Stimulated activated naive CD8-positive, alpha-beta T cell treated with anti-CD3 and anti-CD28 coated beads, Interleukin-15, Interleukin-2, amounts not matched to agents 100 ng/mL and 50 ng/mL, for 24 hours (primary cell): Measurements from ENCODE around the gene OR13C2.
"Not testable (repeated sequence)": the region's sequence is repeated elsewhere in the genome, so short reads cannot be mapped to it uniquely, and the experiment has no call there.

Experiments
- H3K27ac Mint-ChIP-seq: one replicate; pipeline ENCODE4 v1.8.0; 2021; ENCODE audit warnings: mild to moderate bottlenecking, mixed read lengths
- H3K27me3 Mint-ChIP-seq: one replicate; pipeline ENCODE4 v1.8.0; 2021; ENCODE audit warnings: mixed read lengths
- H3K36me3 Mint-ChIP-seq: one replicate; pipeline ENCODE4 v1.8.0; 2021; ENCODE audit warnings: low read depth, mixed read lengths
- H3K4me1 Mint-ChIP-seq: one replicate; pipeline ENCODE4 v1.8.0; 2021; ENCODE audit warnings: low read depth, mixed read lengths
- H3K4me3 Mint-ChIP-seq: one replicate; pipeline ENCODE4 v1.8.0; 2021; ENCODE audit warnings: mild to moderate bottlenecking, mixed read lengths
- H3K9me3 Mint-ChIP-seq: one replicate; pipeline ENCODE4 v1.8.0; 2021; ENCODE audit warnings: mixed read lengths

Gene OR13C2

GRCh38 chr9:104605527-104605926 lies at the start of gene OR13C2:
TSS of gene OR13C2 (minus strand) at chr9:104605627. CDS start at chr9:104605627, 0 bp downstream.
- not testable (repeated sequence) for H3K4me3 Mint-ChIP-seq, H3K36me3 Mint-ChIP-seq, H3K27me3 Mint-ChIP-seq, H3K9me3 Mint-ChIP-seq, H3K4me1 Mint-ChIP-seq, H3K27ac Mint-ChIP-seq

- Mint-ChIP-seq H3K27ac (no peak overlapping the region), H3K4me3 (no peak overlapping the region), H3K36me3 (peaks cover 2% of the 10 kb centered on the region), H3K27me3 (no peaks in the 10 kb centered on the region), H3K4me1 (no peaks in the 10 kb centered on the region), H3K9me3 (peaks cover 18% of the 10 kb centered on the region)
Observed at GRCh38 chr9:104635456-104635855, 30.0 kb upstream of the OR13C2 start.

- Mint-ChIP-seq H3K27me3 (no peaks in the 10 kb centered on the region), H3K36me3 (no peaks in the 10 kb centered on the region), H3K9me3 (peaks cover 10% of the 10 kb centered on the region), H3K27ac (no peak overlapping the region), H3K4me3 (no peak overlapping the region), H3K4me1 (no peaks in the 10 kb centered on the region)
Observed at GRCh38 chr9:104633976-104634520, 28.6 kb upstream of the OR13C2 start.

GRCh38 chr9:104625964-104626363 lies 20.5 kb upstream of the OR13C2 start:
- not testable (repeated sequence) for H3K27ac Mint-ChIP-seq, H3K36me3 Mint-ChIP-seq, H3K4me1 Mint-ChIP-seq, H3K27me3 Mint-ChIP-seq, H3K4me3 Mint-ChIP-seq
- H3K9me3 Mint-ChIP-seq, result peaks cover 12% of the 10 kb centered on the region

- Mint-ChIP-seq H3K4me3 (no peak within 1 kb of the TSS), H3K9me3 (peaks cover 6% of the 10 kb centered on the region), H3K36me3 (no peaks in the 10 kb centered on the region), H3K27ac (no peak within 1 kb of the TSS), H3K27me3 (no peaks in the 10 kb centered on the region), H3K4me1 (no peaks in the 10 kb centered on the region)
Observed at GRCh38 chr9:104618104-104618503, 12.7 kb upstream of the OR13C2 start, which contains the start of gene OR13C9. TSS of gene OR13C9 (minus strand) at chr9:104618204. CDS start at chr9:104618204, 0 bp downstream.

GRCh38 chr9:104617418-104617817 lies 12.0 kb upstream of the OR13C2 start:
- no peaks in the 10 kb centered on the region for H3K4me1 Mint-ChIP-seq
- H3K4me3 Mint-ChIP-seq, result no peak overlapping the region
- H3K27ac Mint-ChIP-seq, result no peak overlapping the region
- H3K9me3 Mint-ChIP-seq, result peaks cover 4% of the 10 kb centered on the region
- H3K27me3 Mint-ChIP-seq, result no peaks in the 10 kb centered on the region
- H3K36me3 Mint-ChIP-seq, result no peaks in the 10 kb centered on the region

GRCh38 chr9:104611213-104611612 lies 5.8 kb upstream of the OR13C2 start:
- H3K36me3 Mint-ChIP-seq, result no peaks in the 10 kb centered on the region
- no peak overlapping the region for H3K27ac Mint-ChIP-seq
- H3K9me3 Mint-ChIP-seq, result no peaks in the 10 kb centered on the region
- no peaks in the 10 kb centered on the region for H3K27me3 Mint-ChIP-seq
- H3K4me1 Mint-ChIP-seq, result no peaks in the 10 kb centered on the region
- no peak overlapping the region for H3K4me3 Mint-ChIP-seq

- Mint-ChIP-seq H3K9me3 (no peaks in the 10 kb centered on the region), H3K4me1 (no peaks in the 10 kb centered on the region)
Observed at GRCh38 chr9:104608336-104608735, 2.9 kb upstream of the OR13C2 start.

GRCh38 chr9:104606152-104606551 lies 725 bp upstream of the OR13C2 start:
- H3K4me3 Mint-ChIP-seq, result no peak overlapping the region
- H3K27me3 Mint-ChIP-seq, result no peaks in the 10 kb centered on the region
- H3K36me3 Mint-ChIP-seq, result no peaks in the 10 kb centered on the region
- H3K9me3 Mint-ChIP-seq, result no peaks in the 10 kb centered on the region
- H3K4me1 Mint-ChIP-seq, result no peaks in the 10 kb centered on the region
- H3K27ac Mint-ChIP-seq, result no peak overlapping the region

More at GRCh38 chr9:104608336-104608735, 2.9 kb upstream of the OR13C2 start:
- H3K27me3 Mint-ChIP-seq, result no peaks in the 10 kb centered on the region
- no peak overlapping the region for H3K27ac Mint-ChIP-seq
- H3K4me3 Mint-ChIP-seq, result no peak overlapping the region
- H3K36me3 Mint-ChIP-seq, result no peaks in the 10 kb centered on the region

GRCh38 chr9:104604801-104605200 lies 626 bp downstream of the OR13C2 start:
- Mint-ChIP-seq H3K27ac (no peak overlapping the region), H3K27me3 (no peaks in the 10 kb centered on the region), H3K9me3 (no peaks in the 10 kb centered on the region), H3K4me3 (no peak overlapping the region), H3K36me3 (no peaks in the 10 kb centered on the region), H3K4me1 (no peaks in the 10 kb centered on the region)

GRCh38 chr9:104599313-104599712 lies 6.1 kb downstream of the OR13C2 start, which contains the start of gene OR13C5:
TSS of gene OR13C5 (minus strand) at chr9:104599413. CDS start at chr9:104599413, 0 bp downstream.
- H3K36me3 Mint-ChIP-seq, H3K27me3 Mint-ChIP-seq, H3K9me3 Mint-ChIP-seq, H3K4me1 Mint-ChIP-seq, H3K4me3 Mint-ChIP-seq, H3K27ac Mint-ChIP-seq: not testable (repeated sequence)

GRCh38 chr9:104598749-104599148 lies 6.7 kb downstream of the OR13C2 start:
- H3K4me3 Mint-ChIP-seq, H3K27me3 Mint-ChIP-seq, H3K4me1 Mint-ChIP-seq, H3K27ac Mint-ChIP-seq, H3K36me3 Mint-ChIP-seq, H3K9me3 Mint-ChIP-seq: not testable (repeated sequence)

- no peak overlapping the region for H3K4me3 Mint-ChIP-seq
- H3K9me3 Mint-ChIP-seq, result peaks cover 15% of the 10 kb centered on the region
- no peaks in the 10 kb centered on the region for H3K4me1 Mint-ChIP-seq
- no peak overlapping the region for H3K27ac Mint-ChIP-seq
- no peaks in the 10 kb centered on the region for H3K36me3 Mint-ChIP-seq
- no peaks in the 10 kb centered on the region for H3K27me3 Mint-ChIP-seq
Observed at GRCh38 chr9:104589626-104590025, 15.8 kb downstream of the OR13C2 start.

GRCh38 chr9:104586496-104587180 lies 18.8 kb downstream of the OR13C2 start:
- Mint-ChIP-seq H3K36me3 (no peaks in the 10 kb centered on the region), H3K4me3 (no peak overlapping the region), H3K27me3 (no peaks in the 10 kb centered on the region), H3K9me3 (peaks cover 4% of the 10 kb centered on the region), H3K27ac (no peak overlapping the region), H3K4me1 (no peaks in the 10 kb centered on the region)

GRCh38 chr9:104580562-104580961 lies 24.9 kb downstream of the OR13C2 start:
- Mint-ChIP-seq H3K4me3 (no peak overlapping the region), H3K36me3 (no peaks in the 10 kb centered on the region), H3K4me1 (no peaks in the 10 kb centered on the region), H3K27me3 (no peaks in the 10 kb centered on the region), H3K9me3 (no peaks in the 10 kb centered on the region), H3K27ac (no peak overlapping the region)

GRCh38 chr9:104577263-104577662 lies 28.2 kb downstream of the OR13C2 start:
- Mint-ChIP-seq H3K4me1 (no peaks in the 10 kb centered on the region), H3K36me3 (no peaks in the 10 kb centered on the region), H3K27me3 (no peaks in the 10 kb centered on the region), H3K9me3 (peaks cover 13% of the 10 kb centered on the region), H3K27ac (no peak overlapping the region), H3K4me3 (no peak overlapping the region)
